GM12874 (cell line): ENCODE measurements around the gene CD83.

Experiments
- CTCF ChIP-seq: IDR thresholded peaks from 2 replicates; pipeline ENCODE4 v1.5.1; 2011; ENCODE audit warnings: low read depth, mild to moderate bottlenecking, control low read depth, low read length, moderate library complexity; ENCODE audit not compliant: insufficient read depth

Gene CD83

GRCh38 chr6:14085176-14085787, 32.3 kb upstream of the CD83 start:
- no peak for TF ChIP-seq CTCF

- no peak for TF ChIP-seq CTCF
These were observed 30.9 kb upstream of the CD83 start for GRCh38 chr6:14086701-14087100.

GRCh38 chr6:14088600-14089192, 28.9 kb upstream of the CD83 start:
- no peak for TF ChIP-seq CTCF

- no peak for TF ChIP-seq CTCF
These were observed 28.3 kb upstream of the CD83 start for GRCh38 chr6:14089224-14089623.

GRCh38 chr6:14091339-14091978, 26.1 kb upstream of the CD83 start:
- TF ChIP-seq CTCF = no peak

- no peak for TF ChIP-seq CTCF
These were observed 25.3 kb upstream of the CD83 start for GRCh38 chr6:14092316-14092715.

GRCh38 chr6:14092838-14093789, 24.5 kb upstream of the CD83 start:
- TF ChIP-seq CTCF = no peak
